Measurements from ENCODE around the gene DDX24.

Gene DDX24

GRCh38 chr14:94080621-94081385 lies at the start of gene DDX24, which contains the start of gene IFI27L1:
DDX24 (minus strand) TSS chr14:94081202; CDS start chr14:94079742, 1,460 bp downstream.
IFI27L1 (plus strand) TSS chr14:94081310; CDS start chr14:94096938, 15,628 bp downstream.
- DNase-seq: peak; percentile 92

GRCh38 chr14:94129758-94130414 lies 48.9 kb upstream of the DDX24 start:
- DNase-seq: peak; percentile 57

GRCh38 chr14:94129111-94129757 lies 48.2 kb upstream of the DDX24 start, which contains the start of gene IFI27L2:
IFI27L2 (minus strand) TSS chr14:94129604; CDS start chr14:94129564, 40 bp downstream.
- peak; percentile 87 for DNase-seq

GRCh38 chr14:94128216-94128839 lies 47.3 kb upstream of the DDX24 start:
- DNase-seq: no peak

- no peak for DNase-seq
Measured at GRCh38 chr14:94127330-94127729, 46.3 kb upstream of the DDX24 start.

GRCh38 chr14:94126800-94127199 lies 45.8 kb upstream of the DDX24 start:
- DNase-seq: no peak

GRCh38 chr14:94126419-94126677 lies 45.3 kb upstream of the DDX24 start:
- DNase-seq: no peak

GRCh38 chr14:94125659-94126418 lies 44.8 kb upstream of the DDX24 start:
- no peak for DNase-seq

- no peak for DNase-seq
Measured at GRCh38 chr14:94124582-94125377, 43.8 kb upstream of the DDX24 start.

GRCh38 chr14:94123868-94124267 lies 42.9 kb upstream of the DDX24 start:
- no peak for DNase-seq

GRCh38 chr14:94123296-94123695 lies 42.3 kb upstream of the DDX24 start:
- no peak for DNase-seq

GRCh38 chr14:94122438-94122837 lies 41.4 kb upstream of the DDX24 start:
- DNase-seq: no peak

- no peak for DNase-seq
Measured at GRCh38 chr14:94121485-94121884, 40.5 kb upstream of the DDX24 start.

- peak; percentile 39 for DNase-seq
Measured at GRCh38 chr14:94120667-94121340, 39.8 kb upstream of the DDX24 start.

- no peak for DNase-seq
Measured at GRCh38 chr14:94119071-94119470, 38.1 kb upstream of the DDX24 start.

- no peak for DNase-seq
Measured at GRCh38 chr14:94117856-94118255, 36.9 kb upstream of the DDX24 start.

- no peak for DNase-seq
Measured at GRCh38 chr14:94116701-94117100, 35.7 kb upstream of the DDX24 start.

- no peak for DNase-seq
Measured at GRCh38 chr14:94115631-94116030, 34.6 kb upstream of the DDX24 start.

- no peak for DNase-seq
Measured at GRCh38 chr14:94115058-94115591, 34.1 kb upstream of the DDX24 start.

- DNase-seq: no peak
Measured at GRCh38 chr14:94114589-94115057, 33.6 kb upstream of the DDX24 start.
